ENCODE measurements around the gene CMTM7. TPM values are rescaled to one million over a fixed set of nuclear protein-coding genes. Genes with fewer than 3 reads are reported as not detected.
"Not testable (repeated sequence)": the region's sequence is repeated elsewhere in the genome, so short reads cannot be mapped to it uniquely, and the experiment has no call there.

CMTM7 gene
- total RNA-seq, 1 donor from 2014 or later = 5.8 TPM

DNA sequence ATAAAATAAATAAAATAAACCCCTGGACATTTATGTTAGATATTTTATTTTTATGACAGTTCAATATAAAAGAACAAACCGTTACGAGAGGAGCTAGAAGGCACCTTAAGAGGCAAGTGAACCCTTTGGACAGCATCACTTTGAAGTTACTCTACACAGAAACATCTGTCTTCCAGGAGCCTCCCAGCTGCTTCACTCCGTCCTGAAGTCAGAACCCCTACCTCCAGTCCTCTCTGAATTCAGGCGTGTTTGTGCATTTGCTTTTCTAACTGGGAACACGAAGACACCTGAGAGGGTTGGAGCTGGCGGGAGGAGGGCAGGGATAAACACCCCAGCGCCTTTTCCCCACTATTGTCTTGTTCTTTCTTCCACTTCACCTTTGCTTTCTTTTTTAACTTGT lies 46.2 kb downstream of the CMTM7 start:
- no peaks in the 10 kb centered on the region for H3K27me3 ChIP-seq (ENCODE audit: control insufficient read depth, insufficient read depth, low read length)
- H3K36me3 ChIP-seq (ENCODE audit: control insufficient read depth, insufficient read depth, low read length) = no peaks in the 10 kb centered on the region
- TF ChIP-seq, protein P1, sequence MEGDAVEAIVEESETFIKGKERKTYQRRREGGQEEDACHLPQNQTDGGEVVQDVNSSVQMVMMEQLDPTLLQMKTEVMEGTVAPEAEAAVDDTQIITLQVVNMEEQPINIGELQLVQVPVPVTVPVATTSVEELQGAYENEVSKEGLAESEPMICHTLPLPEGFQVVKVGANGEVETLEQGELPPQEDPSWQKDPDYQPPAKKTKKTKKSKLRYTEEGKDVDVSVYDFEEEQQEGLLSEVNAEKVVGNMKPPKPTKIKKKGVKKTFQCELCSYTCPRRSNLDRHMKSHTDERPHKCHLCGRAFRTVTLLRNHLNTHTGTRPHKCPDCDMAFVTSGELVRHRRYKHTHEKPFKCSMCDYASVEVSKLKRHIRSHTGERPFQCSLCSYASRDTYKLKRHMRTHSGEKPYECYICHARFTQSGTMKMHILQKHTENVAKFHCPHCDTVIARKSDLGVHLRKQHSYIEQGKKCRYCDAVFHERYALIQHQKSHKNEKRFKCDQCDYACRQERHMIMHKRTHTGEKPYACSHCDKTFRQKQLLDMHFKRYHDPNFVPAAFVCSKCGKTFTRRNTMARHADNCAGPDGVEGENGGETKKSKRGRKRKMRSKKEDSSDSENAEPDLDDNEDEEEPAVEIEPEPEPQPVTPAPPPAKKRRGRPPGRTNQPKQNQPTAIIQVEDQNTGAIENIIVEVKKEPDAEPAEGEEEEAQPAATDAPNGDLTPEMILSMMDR (IDR thresholded peaks at IDR 0.05; ENCODE audit: insufficient read depth, low read length, severe bottlenecking) = no peak
- no peak for DNase-seq (ENCODE audit: low read depth)
- no peak for FAIRE-seq
- H3K4me3 ChIP-seq (ENCODE audit: low read depth, low read length) = no peak overlapping the region

DNA sequence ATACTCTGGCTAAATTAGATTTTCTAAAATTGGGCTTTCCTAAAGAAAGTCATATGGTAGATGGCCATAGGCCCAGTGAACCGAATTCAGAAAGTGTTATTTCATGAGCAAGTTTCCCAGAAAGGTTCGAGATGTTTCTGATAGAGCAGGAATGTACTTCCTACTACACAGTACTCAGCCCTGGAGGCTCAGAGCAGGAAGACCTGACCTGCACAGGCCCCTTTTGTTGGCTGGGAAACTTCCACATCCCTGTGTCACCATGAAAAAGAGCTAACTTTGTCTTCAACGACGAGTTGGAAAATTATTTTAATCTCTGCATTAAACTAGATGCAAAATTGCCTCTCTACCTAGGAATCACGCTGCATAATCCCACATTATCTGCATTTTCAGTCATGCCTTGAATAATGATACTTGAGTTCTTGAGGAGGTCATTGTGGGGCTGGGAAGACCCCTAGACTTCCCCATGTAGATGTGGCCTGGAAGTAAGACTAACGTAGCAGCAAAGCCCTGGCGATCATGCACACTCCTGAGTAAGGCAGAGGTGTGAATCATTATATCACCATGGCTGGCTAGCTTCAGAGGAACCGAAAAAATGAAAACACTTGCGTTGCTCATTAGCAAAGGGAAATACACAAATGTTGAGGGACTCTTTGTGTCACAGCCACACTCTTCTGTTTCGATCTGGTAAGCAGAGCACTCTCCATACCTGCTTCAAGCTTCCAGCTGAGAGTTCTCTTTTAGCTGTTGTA lies 47.1 kb downstream of the CMTM7 start:
- H3K4me3 ChIP-seq (ENCODE audit: low read depth, low read length) = no peak overlapping the region
- TF ChIP-seq, protein P1 (IDR thresholded peaks at IDR 0.05; ENCODE audit: insufficient read depth, low read length, severe bottlenecking) = no peak
- no peak for FAIRE-seq

DNA sequence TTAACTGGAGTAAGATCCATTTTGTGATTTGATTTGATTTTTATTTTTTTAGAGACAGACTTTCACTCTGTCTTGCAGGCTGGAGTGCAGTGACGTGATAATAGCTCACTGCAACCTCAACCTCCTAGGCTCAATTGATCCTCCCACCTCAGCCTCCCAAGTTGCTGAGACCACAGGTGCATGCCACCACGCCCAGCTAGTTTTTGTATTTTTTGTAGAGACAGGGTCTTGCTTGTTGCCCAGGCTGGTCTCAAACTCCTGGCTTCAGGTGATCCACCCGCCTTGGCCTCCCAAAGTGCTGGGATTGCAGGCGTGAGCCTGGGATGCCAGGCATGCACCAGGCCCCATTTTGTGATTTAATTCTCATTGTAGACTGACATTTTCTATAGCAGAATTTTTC lies 47.8 kb downstream of the CMTM7 start:
- not testable (repeated sequence) for H3K4me3 ChIP-seq (ENCODE audit: low read depth, low read length); DNase-seq (ENCODE audit: low read depth); H3K27me3 ChIP-seq (ENCODE audit: control insufficient read depth, insufficient read depth, low read length); H3K36me3 ChIP-seq (ENCODE audit: control insufficient read depth, insufficient read depth, low read length); FAIRE-seq

More for the DNA sequence above, 47.1 kb downstream of the CMTM7 start:
- peak; percentile 51 for DNase-seq (ENCODE audit: low read depth)
- Histone ChIP-seq H3K27me3 (ENCODE audit: control insufficient read depth, insufficient read depth, low read length) (no peaks in the 10 kb centered on the region), H3K36me3 (ENCODE audit: control insufficient read depth, insufficient read depth, low read length) (no peaks in the 10 kb centered on the region)

DNA sequence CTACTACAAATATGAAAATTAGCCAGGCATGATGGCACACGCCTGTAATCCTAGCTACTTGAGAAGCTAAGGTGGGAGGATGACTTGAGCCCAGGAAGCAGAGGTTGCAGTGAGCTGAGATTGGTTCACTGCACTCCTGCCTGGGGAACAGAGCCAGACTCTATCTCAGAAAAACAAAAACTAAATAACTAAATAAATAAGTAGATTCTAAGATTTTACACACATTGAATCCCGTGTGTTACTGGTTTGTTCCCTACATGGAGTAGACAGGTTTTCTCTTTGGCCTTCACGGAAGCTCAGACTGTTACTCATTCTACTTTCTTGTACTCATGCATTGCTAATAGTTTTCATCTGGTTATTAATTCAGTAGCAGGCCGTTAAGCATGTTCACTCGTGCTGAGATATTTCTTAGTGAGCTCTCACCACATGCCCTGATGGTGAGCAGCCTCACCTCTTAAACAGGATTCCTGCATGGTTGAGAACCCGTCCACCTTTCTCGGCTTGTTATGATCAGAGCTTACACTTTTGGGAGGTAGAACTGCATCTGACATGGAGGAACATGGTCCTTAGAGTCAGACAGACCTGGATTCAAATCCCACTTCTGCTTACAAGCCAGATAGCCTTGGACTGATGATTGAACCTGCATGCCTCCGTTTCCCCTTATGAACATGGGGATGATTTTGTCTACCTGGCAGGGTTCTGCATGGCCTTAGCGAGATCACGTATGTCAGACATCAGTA lies 49.1 kb downstream of the CMTM7 start:
- no peaks in the 10 kb centered on the region for H3K27me3 ChIP-seq (ENCODE audit: control insufficient read depth, insufficient read depth, low read length)
- DNase-seq (ENCODE audit: low read depth) (peak; percentile 91), FAIRE-seq (no peak)
- TF ChIP-seq, protein P1 (IDR thresholded peaks at IDR 0.05; ENCODE audit: insufficient read depth, low read length, severe bottlenecking) = no peak
- no peak overlapping the region for H3K4me3 ChIP-seq (ENCODE audit: low read depth, low read length)
- H3K36me3 ChIP-seq (ENCODE audit: control insufficient read depth, insufficient read depth, low read length) = no peaks in the 10 kb centered on the region

DNA sequence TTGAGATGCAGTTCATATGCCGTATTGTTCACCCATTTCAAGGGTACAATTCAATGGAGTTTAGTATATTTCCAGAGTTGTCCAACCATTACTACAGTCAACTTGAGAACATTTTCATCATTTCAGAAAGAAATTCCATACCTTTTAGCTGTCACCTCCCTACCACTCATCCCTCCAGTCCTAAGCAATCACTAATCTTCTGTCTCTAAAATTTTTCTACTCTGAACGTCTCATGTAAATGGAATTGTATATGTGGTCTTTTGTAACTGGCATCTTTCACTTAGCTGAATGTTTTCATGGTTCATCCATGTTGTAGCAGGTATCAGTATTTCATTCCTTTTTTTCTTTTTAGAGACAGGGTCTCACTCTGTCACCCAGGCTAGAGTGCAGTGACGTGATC lies 51.1 kb downstream of the CMTM7 start:
- no peaks in the 10 kb centered on the region for H3K36me3 ChIP-seq (ENCODE audit: control insufficient read depth, insufficient read depth, low read length)
- H3K4me3 ChIP-seq (ENCODE audit: low read depth, low read length) = no peak overlapping the region
- peak; percentile 56 for DNase-seq (ENCODE audit: low read depth)
- H3K27me3 ChIP-seq (ENCODE audit: control insufficient read depth, insufficient read depth, low read length) = no peaks in the 10 kb centered on the region
- TF ChIP-seq, protein P1 (IDR thresholded peaks at IDR 0.05; ENCODE audit: insufficient read depth, low read length, severe bottlenecking) = no peak
- no peak for FAIRE-seq

DNA sequence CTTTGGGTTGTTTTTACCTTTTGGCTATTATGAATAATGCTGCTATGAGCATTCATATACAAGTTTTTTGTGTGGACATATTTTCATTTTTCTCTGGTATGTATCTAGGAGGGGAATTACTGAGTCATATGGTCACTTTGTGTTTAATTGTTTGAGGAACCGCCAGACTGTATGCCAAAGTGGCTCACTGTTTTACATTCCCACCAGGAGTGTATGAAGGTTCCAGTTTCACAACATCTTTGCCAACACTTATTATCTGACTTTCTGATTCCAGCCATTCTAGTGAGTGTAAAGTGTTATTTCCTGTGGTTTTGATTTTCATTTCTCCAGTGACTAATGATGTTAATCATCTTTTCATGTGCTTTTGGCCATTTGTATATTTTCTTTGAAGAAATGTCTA lies 51.8 kb downstream of the CMTM7 start:
- FAIRE-seq = no peak
- TF ChIP-seq, protein P1 (IDR thresholded peaks at IDR 0.05; ENCODE audit: insufficient read depth, low read length, severe bottlenecking) = no peak
- DNase-seq (ENCODE audit: low read depth) = peak; percentile 99
- Histone ChIP-seq H3K27me3 (ENCODE audit: control insufficient read depth, insufficient read depth, low read length) (no peaks in the 10 kb centered on the region), H3K36me3 (ENCODE audit: control insufficient read depth, insufficient read depth, low read length) (no peaks in the 10 kb centered on the region), H3K4me3 (ENCODE audit: low read depth, low read length) (no peak overlapping the region)
